ENCODE measurements around the gene PKD2L1.

- TF ChIP-seq CTCF (IDR thresholded peaks at IDR 0.05) (no peak), EP300 (IDR thresholded peaks at IDR 0.05) (no peak)
Observed at GRCh38 chr10:100368721-100369120, 38.7 kb upstream of the PKD2L1 start.

Measured in sigmoid colon (tissue), 4 donors.